H1 (cell line): Measurements from ENCODE around the gene RPL3. TPM values are rescaled to one million over a fixed set of nuclear protein-coding genes. Genes with fewer than 3 reads are reported as not detected.

Experiments used
- ATF3 ChIP-seq: IDR thresholded peaks from 2 replicates; pipeline ENCODE4 v1.6.1; 2011; ENCODE audit warnings: low read depth, mild to moderate bottlenecking, low read length; ENCODE audit not compliant: insufficient read depth
- BCL11A ChIP-seq, 2 experiments: IDR thresholded peaks; one replicate each; pipeline ENCODE4 v1.6.1; 2011; ENCODE audit warnings: low read depth in 2 of 2, low read length in 2 of 2, mild to moderate bottlenecking in 2 of 2
- CHD1 ChIP-seq: IDR thresholded peaks from 2 replicates; pipeline ENCODE4 v1.6.1; 2012; ENCODE audit warnings: low read depth, low read length, improper control_type of control experiment
- CREB1 ChIP-seq: IDR thresholded peaks from 2 replicates; pipeline ENCODE4 v1.6.1; 2012; ENCODE audit warnings: inconsistent platforms
- EGR1 ChIP-seq: IDR thresholded peaks from 2 replicates; pipeline ENCODE4 v1.6.1; 2011; ENCODE audit warnings: low read depth, low read length, borderline replicate concordance
- FOSL1 ChIP-seq: IDR thresholded peaks from 2 replicates; pipeline ENCODE4 v1.6.1; 2011; ENCODE audit warnings: mild to moderate bottlenecking, low read depth, low read length, moderate library complexity; ENCODE audit not compliant: insufficient read depth
- GABPA ChIP-seq: IDR thresholded peaks from 2 replicates; pipeline ENCODE4 v1.6.1; 2011; ENCODE audit warnings: mild to moderate bottlenecking, low read length, moderate library complexity, borderline replicate concordance; ENCODE audit not compliant: insufficient read depth
- GTF2F1 ChIP-seq: IDR thresholded peaks from 2 replicates; pipeline ENCODE4 v1.6.1; 2012; ENCODE audit warnings: low read depth, low read length, improper control_type of control experiment, borderline replicate concordance
- HDAC2 ChIP-seq, 2 experiments: fragments of 300-600 bp in 1 of 2; sonication (generic) in 1 of 2; IDR thresholded peaks; 2 replicates each; pipeline ENCODE4 v1.6.1; 2011 to 2012; ENCODE audit warnings: low read depth in 2 of 2, low read length in 2 of 2, mild to moderate bottlenecking in 2 of 2, moderate library complexity in 2 of 2, borderline replicate concordance in 1 of 2, inconsistent platforms in 1 of 2
- KDM1A ChIP-seq: fragments of 200-600, 300-600 bp; sonication (generic); IDR thresholded peaks from 2 replicates; pipeline ENCODE4 v1.7.1; 2016; ENCODE audit warnings: mild to moderate bottlenecking, low read length, borderline replicate concordance
- MAFK ChIP-seq: IDR thresholded peaks from 2 replicates; pipeline ENCODE4 v1.6.1; 2012; ENCODE audit warnings: low read depth, mild to moderate bottlenecking, improper control_type of control experiment, low read length
- MAX ChIP-seq: IDR thresholded peaks from 2 replicates; pipeline ENCODE4 v1.6.1; 2012; ENCODE audit warnings: inconsistent platforms
- POLR2A ChIP-seq, 2 experiments: IDR thresholded peaks; 1 replicate in 1 of 2; 2 replicates in 1 of 2; pipeline ENCODE4 v1.6.1; 2011; ENCODE audit warnings: low read depth in 2 of 2, low read length in 2 of 2, mild to moderate bottlenecking in 2 of 2; ENCODE audit errors: control extremely low read depth in 1 of 2
- POU5F1 ChIP-seq: IDR thresholded peaks from 2 replicates; pipeline ENCODE4 v1.6.1; 2011; ENCODE audit warnings: low read depth, mild to moderate bottlenecking, low read length, moderate library complexity
- RFX5 ChIP-seq: IDR thresholded peaks from 2 replicates; pipeline ENCODE4 v1.6.1; 2011; ENCODE audit warnings: low read depth, low read length, improper control_type of control experiment, borderline replicate concordance
- RXRA ChIP-seq: IDR thresholded peaks from 2 replicates; pipeline ENCODE4 v1.6.1; 2011; ENCODE audit warnings: low read depth, mild to moderate bottlenecking, low read length, moderate library complexity; ENCODE audit not compliant: insufficient read depth
- SP1 ChIP-seq: IDR thresholded peaks from 2 replicates; pipeline ENCODE4 v1.6.1; 2011; ENCODE audit warnings: low read depth, low read length
- SP2 ChIP-seq: IDR thresholded peaks from 2 replicates; pipeline ENCODE4 v1.6.1; 2012; ENCODE audit warnings: mild to moderate bottlenecking, low read length, inconsistent platforms
- SP4 ChIP-seq: IDR thresholded peaks from 2 replicates; pipeline ENCODE4 v1.6.1; 2012; ENCODE audit warnings: low read length, inconsistent platforms
- TEAD4 ChIP-seq: IDR thresholded peaks from 2 replicates; pipeline ENCODE4 v1.6.1; 2012; ENCODE audit warnings: low read depth, low read length, inconsistent platforms, mixed read lengths
- ZNF274 ChIP-seq: IDR thresholded peaks from 2 replicates; pipeline ENCODE4 v1.7.0; 2012; ENCODE audit warnings: low read length, borderline replicate concordance; ENCODE audit errors: extremely low read depth
- polyA plus RNA-seq, 7 experiments: library from polyadenylated mRNA; depleted of rRNA in 3 of 7; stranded (reverse) in 5 of 7; unstranded in 2 of 7; fragments of >200 nt in 5 of 7; fragments of 200-250 nt in 2 of 7; gene quantifications; 1 replicate in 5 of 7; 2 replicates in 1 of 7; 4 replicates in 1 of 7; pipeline versions ENCODE4 v1.2.1 to v1.2.3, GENCODE V29; 2011 to 2013; ENCODE audit warnings: missing spikeins in 2 of 7, mixed read lengths in 2 of 7
- total RNA-seq: library from RNA; stranded (reverse); fragmentation: NEBNext Ultra II Directional; extraction: Animal tissue kit (Norgen Biotek cat#: 25700); gene quantifications from 2 replicates; pipeline ENCODE4 v1.2.1, GENCODE V29; 2021

RPL3 gene
- total and polyA plus RNA-seq, 2 of the 8 experiments (the other 6 are each of a cell fraction or from before 2014, with no cell fraction given): 2,865 to 5,466 TPM

- TF ChIP-seq TEAD4 (peak; percentile 25), CHD1 (no peak; the same call in 1 of the 2 replicates), POU5F1 (no peak), MAX (peak; percentile 50; the same call in 1 of the 2 replicates), CREB1 (no peak; the same call in none of the 2 replicates), MAFK (no peak), RXRA (no peak), GTF2F1 (peak; percentile 98), EGR1 (peak; percentile 53; the same call in 1 of the 2 replicates), SP4 (peak; percentile 20; the same call in 1 of the 2 replicates), FOSL1 (no peak), GABPA (peak; percentile 58; the same call in 1 of the 2 replicates), POLR2A (IDR thresholded peaks at IDR 0.05; ENCODE audit: control extremely low read depth in 1 of 2, low read depth in 2 of 2, low read length in 2 of 2) (peak; percentile 99 to 100), ZNF274 (no peak), HDAC2 (IDR thresholded peaks at IDR 0.05; ENCODE audit: borderline replicate concordance in 1 of 2, low read depth in 2 of 2, low read length in 2 of 2) (no peak), RFX5 (no peak), KDM1A (no peak), ATF3 (no peak), SP1 (peak; percentile 87), BCL11A (IDR thresholded peaks at IDR 0.05; ENCODE audit: low read depth in 2 of 2, low read length in 2 of 2) (no peak), SP2 (no peak)
Measured at GRCh38 chr22:39319284-39320022, at the start of gene RPL3 (continued).
